Activated naive CD4-positive, alpha-beta T cell treated with anti-CD3 and anti-CD28 coated beads, Interleukin-2, amount 50 U/mL, for 72 hours (primary cell): Measurements from ENCODE around the gene ZBTB18. TPM values are rescaled to one million over a fixed set of nuclear protein-coding genes. Genes with fewer than 3 reads are reported as not detected.
"Not testable (repeated sequence)": the region's sequence is repeated elsewhere in the genome, so short reads cannot be mapped to it uniquely, and the experiment has no call there.

Experiments
- ATAC-seq, 2 donors: fragments of 150-1000 bp; cut with Tn5 transposase; 2 replicates each; pipeline ENCODE4 v1.10.0; 2021; ENCODE audit warnings: mild to moderate bottlenecking in 2 of 2, moderate library complexity in 2 of 2
- DNase-seq, 2 donors: peaks; one replicate each; pipeline ENCODE4 v3.0.0; 2021 to 2022; ENCODE audit warnings: low spot score in 2 of 2
- H3K27ac Mint-ChIP-seq, 2 donors: one replicate each; pipeline ENCODE4 v1.8.0; 2022; ENCODE audit warnings: mild to moderate bottlenecking in 2 of 2, mixed read lengths in 2 of 2
- H3K36me3 Mint-ChIP-seq, 2 donors: one replicate each; pipeline ENCODE4 v1.8.0; 2022; ENCODE audit warnings: mixed read lengths in 2 of 2
- H3K9me3 Mint-ChIP-seq, 2 donors: one replicate each; pipeline ENCODE4 v1.8.0; 2022; ENCODE audit warnings: mixed read lengths in 2 of 2
- total RNA-seq, 2 donors: library from RNA; stranded (reverse); gene quantifications; one replicate each; pipeline ENCODE4 v1.2.3, GENCODE V29; 2022

Gene ZBTB18
- 10 to 100 TPM in 1 of 2 donors, 1 to 10 TPM in 1; 5.2 to 17.4 TPM for total RNA-seq

DNA sequence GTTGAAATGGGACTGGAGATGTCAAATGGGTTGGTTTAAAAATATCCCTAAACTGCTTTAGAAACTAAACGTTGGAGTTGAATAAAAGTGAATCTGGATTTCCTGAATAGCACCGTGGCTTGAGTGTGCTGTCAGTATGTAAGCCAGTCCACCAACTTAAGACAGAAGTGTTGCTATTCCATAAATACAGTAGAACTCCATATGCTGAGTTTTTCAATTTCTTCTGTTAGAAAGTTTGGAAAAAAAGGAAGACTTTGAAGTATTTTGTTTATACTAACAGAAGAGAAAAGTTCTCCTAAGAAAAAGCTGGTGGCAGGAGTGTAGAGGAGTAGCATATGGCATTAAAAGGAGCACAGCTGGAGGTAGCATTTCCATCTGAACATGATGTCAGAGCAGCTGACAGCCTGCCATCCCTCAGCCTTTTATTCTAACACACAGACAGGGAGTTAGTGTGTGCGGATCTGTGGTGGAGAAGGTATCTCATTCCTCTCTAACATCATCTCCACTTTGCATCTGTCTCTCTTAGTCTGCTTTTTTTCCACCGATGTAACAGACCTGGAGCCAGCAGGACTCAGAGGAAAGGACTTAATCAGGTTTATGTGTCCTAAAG lies at the start of gene ZBTB18:
Gene ZBTB18, plus strand, starts transcription at position 449 of the 610 bp plus-strand sequence. Its CDS starts 149 bp downstream, at position 598.
- peak within 1 kb of the TSS; percentile 75 to 92 for H3K27ac Mint-ChIP-seq
- no peak for DNase-seq
- H3K36me3 Mint-ChIP-seq, result peaks cover 0 to 6% of the 10 kb centered on the region in 2 donors
- no peaks in the 10 kb centered on the region for H3K9me3 Mint-ChIP-seq
- no peak for ATAC-seq

DNA sequence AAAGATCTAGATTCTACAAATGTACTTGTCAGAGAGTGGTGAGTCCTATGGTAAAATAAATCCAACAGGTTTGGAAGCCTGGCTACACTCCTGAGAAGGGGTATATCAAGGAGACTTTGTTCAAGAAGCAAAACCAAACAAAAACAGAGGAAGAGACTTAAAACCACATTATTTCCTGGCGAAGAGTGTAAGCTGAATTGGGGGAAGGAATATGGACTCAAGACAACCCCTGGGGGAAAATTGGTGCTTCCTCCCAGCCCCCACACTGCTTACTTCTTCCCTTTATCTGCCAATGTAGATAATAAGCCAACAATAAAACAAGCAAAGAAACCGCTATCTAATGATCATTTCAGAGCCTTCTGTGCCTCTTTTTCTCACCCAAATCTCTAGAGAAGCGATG lies 48.4 kb upstream of the ZBTB18 start:
- Mint-ChIP-seq H3K9me3 (no peaks in the 10 kb centered on the region), H3K36me3 (no peaks in the 10 kb centered on the region), H3K27ac (no peak overlapping the region)
- no peak for ATAC-seq
- DNase-seq, result no peak

GRCh38 chr1:244005455-244005854 lies 45.6 kb upstream of the ZBTB18 start:
- H3K36me3 Mint-ChIP-seq, result no peaks in the 10 kb centered on the region
- no peak overlapping the region for H3K27ac Mint-ChIP-seq
- ATAC-seq (no peak), DNase-seq (no peak)
- H3K9me3 Mint-ChIP-seq, result no peaks in the 10 kb centered on the region

GRCh38 chr1:244006381-244006901 lies 44.6 kb upstream of the ZBTB18 start:
- H3K27ac Mint-ChIP-seq, result no peak overlapping the region
- no peaks in the 10 kb centered on the region for H3K9me3 Mint-ChIP-seq
- DNase-seq (no peak), ATAC-seq (no peak)
- H3K36me3 Mint-ChIP-seq, result no peaks in the 10 kb centered on the region

GRCh38 chr1:244006961-244007360 lies 44.1 kb upstream of the ZBTB18 start:
- DNase-seq, result no peak
- Mint-ChIP-seq H3K36me3 (no peaks in the 10 kb centered on the region), H3K27ac (no peak overlapping the region), H3K9me3 (no peaks in the 10 kb centered on the region)
- ATAC-seq, result no peak

GRCh38 chr1:244010191-244010590 lies 40.9 kb upstream of the ZBTB18 start:
- DNase-seq, result peak in 1 of 2 donors; percentile 16
- peak; percentile 93 to 98 for ATAC-seq
- no peaks in the 10 kb centered on the region for H3K9me3 Mint-ChIP-seq
- no peaks in the 10 kb centered on the region for H3K36me3 Mint-ChIP-seq
- H3K27ac Mint-ChIP-seq, result no peak overlapping the region

DNA sequence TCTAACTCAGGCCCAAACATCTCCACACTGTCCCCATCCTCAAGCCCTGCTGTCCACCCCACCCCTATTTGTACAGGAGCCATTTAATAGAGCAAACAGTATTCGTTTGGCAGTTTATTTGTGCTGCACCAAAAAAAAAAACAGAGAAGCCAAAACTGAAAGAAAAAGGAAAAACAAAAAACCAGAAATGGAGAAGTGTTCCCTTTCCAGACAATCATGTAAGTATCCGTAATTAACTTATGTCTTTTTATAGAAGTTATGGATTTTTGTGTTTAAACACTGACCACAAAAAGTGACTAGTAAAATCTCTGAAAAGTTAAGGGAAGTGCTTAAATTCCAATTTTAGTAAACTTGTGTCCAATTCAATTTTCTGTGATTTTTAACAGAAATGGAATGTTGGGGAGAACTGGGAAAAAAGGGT lies 40.4 kb upstream of the ZBTB18 start:
- H3K27ac Mint-ChIP-seq, result no peak overlapping the region
- H3K36me3 Mint-ChIP-seq, result no peaks in the 10 kb centered on the region
- ATAC-seq, result no peak
- no peaks in the 10 kb centered on the region for H3K9me3 Mint-ChIP-seq
- DNase-seq, result no peak

DNA sequence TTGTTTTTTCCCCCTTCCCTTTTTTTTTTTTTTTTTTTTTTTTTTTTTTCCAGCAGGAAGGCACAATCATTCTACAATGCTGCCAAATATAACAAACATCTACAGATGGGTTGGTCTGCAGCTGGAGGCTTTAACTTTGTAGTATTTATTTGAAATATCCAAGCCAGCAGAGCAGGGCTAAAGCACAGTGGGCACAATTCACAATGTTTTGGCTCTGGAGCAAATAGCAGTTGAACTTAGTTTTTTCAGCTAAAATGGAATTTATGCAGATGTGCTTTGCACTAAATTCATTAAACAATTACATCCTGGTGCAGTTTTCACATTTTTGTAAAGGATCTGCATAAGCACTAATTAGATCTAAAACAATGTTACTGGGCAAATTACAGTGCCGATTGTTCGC lies 39.8 kb upstream of the ZBTB18 start:
- H3K9me3 Mint-ChIP-seq, result no peaks in the 10 kb centered on the region
- H3K36me3 Mint-ChIP-seq, result no peaks in the 10 kb centered on the region
- ATAC-seq (no peak), DNase-seq (no peak)
- H3K27ac Mint-ChIP-seq, result no peak overlapping the region

- no peak for ATAC-seq
- Mint-ChIP-seq H3K36me3 (no peaks in the 10 kb centered on the region), H3K27ac (no peak overlapping the region), H3K9me3 (no peaks in the 10 kb centered on the region)
- no peak for DNase-seq
Measured at GRCh38 chr1:244011786-244012185, 39.3 kb upstream of the ZBTB18 start.

GRCh38 chr1:244012202-244012601 lies 38.9 kb upstream of the ZBTB18 start:
- H3K36me3 Mint-ChIP-seq, result no peaks in the 10 kb centered on the region

DNA sequence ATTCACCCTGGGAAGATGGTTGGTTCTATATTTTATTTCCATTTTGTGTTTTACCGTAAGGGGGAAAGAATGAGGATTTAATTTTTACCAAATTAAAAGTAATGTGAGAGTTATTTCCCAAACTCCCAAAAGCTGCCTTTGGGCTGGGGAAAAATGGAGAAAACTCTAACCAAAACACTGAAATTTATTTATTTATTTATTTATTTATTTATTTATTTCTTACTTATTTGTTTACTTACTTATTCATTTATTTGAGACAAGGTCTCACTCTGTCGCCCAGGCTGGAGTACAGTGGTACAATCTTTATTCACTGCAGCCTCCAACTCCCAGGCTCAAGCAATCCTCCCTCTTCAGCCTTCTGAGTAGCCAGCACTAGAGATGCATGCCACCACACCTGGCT lies 38.0 kb upstream of the ZBTB18 start:
- ATAC-seq (no peak), DNase-seq (no peak)
- no peak overlapping the region for H3K27ac Mint-ChIP-seq
- no peaks in the 10 kb centered on the region for H3K36me3 Mint-ChIP-seq
- H3K9me3 Mint-ChIP-seq, result no peaks in the 10 kb centered on the region

More at GRCh38 chr1:244012202-244012601, 38.9 kb upstream of the ZBTB18 start:
- H3K9me3 Mint-ChIP-seq, result no peaks in the 10 kb centered on the region
- ATAC-seq (no peak), DNase-seq (no peak)
- no peak overlapping the region for H3K27ac Mint-ChIP-seq

- not testable (repeated sequence) for DNase-seq, H3K9me3 Mint-ChIP-seq, ATAC-seq, H3K27ac Mint-ChIP-seq, H3K36me3 Mint-ChIP-seq
Measured at GRCh38 chr1:244014862-244015261, 36.2 kb upstream of the ZBTB18 start.

GRCh38 chr1:244019982-244020485 lies 31.0 kb upstream of the ZBTB18 start:
- ATAC-seq (no peak), DNase-seq (no peak)
- no peak overlapping the region for H3K27ac Mint-ChIP-seq
- H3K36me3 Mint-ChIP-seq, result peaks cover 0 to 4% of the 10 kb centered on the region in 2 donors
- H3K9me3 Mint-ChIP-seq, result no peaks in the 10 kb centered on the region

- DNase-seq, result no peak
- peaks cover 0 to 4% of the 10 kb centered on the region in 2 donors for H3K36me3 Mint-ChIP-seq
- no peaks in the 10 kb centered on the region for H3K9me3 Mint-ChIP-seq
- peak overlapping the region in 1 of 2 donors; percentile 46 for H3K27ac Mint-ChIP-seq
- no peak for ATAC-seq
Measured at GRCh38 chr1:244021427-244021826, 29.7 kb upstream of the ZBTB18 start.

GRCh38 chr1:244022311-244022710 lies 28.8 kb upstream of the ZBTB18 start:
- peaks cover 0 to 4% of the 10 kb centered on the region in 2 donors for H3K36me3 Mint-ChIP-seq
- H3K9me3 Mint-ChIP-seq, result no peaks in the 10 kb centered on the region
- H3K27ac Mint-ChIP-seq, result no peak overlapping the region
- no peak for ATAC-seq
- no peak for DNase-seq

- DNase-seq (no peak), ATAC-seq (no peak)
- Mint-ChIP-seq H3K9me3 (no peaks in the 10 kb centered on the region), H3K27ac (no peak overlapping the region), H3K36me3 (peaks cover 0 to 4% of the 10 kb centered on the region in 2 donors)
Measured at GRCh38 chr1:244022864-244023440, 28.1 kb upstream of the ZBTB18 start.

- ATAC-seq (no peak), DNase-seq (no peak)
- no peak overlapping the region for H3K27ac Mint-ChIP-seq
- H3K36me3 Mint-ChIP-seq, result no peaks in the 10 kb centered on the region
- no peaks in the 10 kb centered on the region for H3K9me3 Mint-ChIP-seq
Measured at GRCh38 chr1:244027491-244028145, 23.5 kb upstream of the ZBTB18 start.
